NCI-H82 treated with DMSO at 0.1 percent for 48 hours (cell line): ENCODE results near the gene TRABD2B.

Source experiments
- DNase-seq: peaks from one replicate; lab custom pipeline; 2025; ENCODE audit not compliant: unreplicated experiment; lab: John Stamatoyannopoulos, UW

Gene TRABD2B

GRCh38 chr1:48022306-48022705 lies 25.1 kb upstream of the TRABD2B start:
- no peak for DNase-seq

- no peak for DNase-seq
Measured at GRCh38 chr1:48021792-48022191, 24.6 kb upstream of the TRABD2B start.

GRCh38 chr1:48019714-48020315 lies 22.6 kb upstream of the TRABD2B start:
- DNase-seq: no peak

GRCh38 chr1:48018799-48019198 lies 21.6 kb upstream of the TRABD2B start:
- no peak for DNase-seq

GRCh38 chr1:48017716-48018115 lies 20.5 kb upstream of the TRABD2B start:
- DNase-seq: no peak

- no peak for DNase-seq
Measured at GRCh38 chr1:48016515-48016914, 19.3 kb upstream of the TRABD2B start.

GRCh38 chr1:48013270-48013669 lies 16.1 kb upstream of the TRABD2B start:
- no peak for DNase-seq

GRCh38 chr1:48007047-48007446 lies 9.9 kb upstream of the TRABD2B start:
- no peak for DNase-seq

GRCh38 chr1:48006264-48006663 lies 9.1 kb upstream of the TRABD2B start:
- DNase-seq: no peak

GRCh38 chr1:48005253-48006117 lies 8.3 kb upstream of the TRABD2B start:
- no peak for DNase-seq

GRCh38 chr1:48003741-48004531 lies 6.8 kb upstream of the TRABD2B start:
- peak; percentile 99 for DNase-seq

GRCh38 chr1:48002142-48002541 lies 5.0 kb upstream of the TRABD2B start:
- DNase-seq: peak; percentile 77

GRCh38 chr1:48001696-48002095 lies 4.5 kb upstream of the TRABD2B start:
- no peak for DNase-seq

- no peak for DNase-seq
Measured at GRCh38 chr1:48000883-48001282, 3.7 kb upstream of the TRABD2B start.

GRCh38 chr1:47999097-47999496 lies 1.9 kb upstream of the TRABD2B start:
- no peak for DNase-seq

GRCh38 chr1:47998396-47998990 lies 1.3 kb upstream of the TRABD2B start:
- DNase-seq: no peak

GRCh38 chr1:47996406-47997226 lies 569 bp downstream of the TRABD2B start:
- no peak for DNase-seq

GRCh38 chr1:47996060-47996405 lies 1.2 kb downstream of the TRABD2B start:
- DNase-seq: no peak

GRCh38 chr1:47995306-47996050 lies 1.7 kb downstream of the TRABD2B start:
- DNase-seq: no peak
